HG03175 (cell line): ENCODE data around the gene IFFO2.
A peak's percentile ranks its signal among the peaks of the same experiment; 100 is the strongest.

Experiments
- ATAC-seq: cut with Tn5 transposase; IDR thresholded peaks from one replicate; pipeline ENCODE4 v1.9.1; 2021; ENCODE audit warnings: mild to moderate bottlenecking, moderate library complexity; ENCODE audit not compliant: unreplicated experiment

IFFO2 gene

GRCh38 chr1:18922319-18922726, 34.2 kb downstream of the IFFO2 start:
- ATAC-seq, result no peak

GRCh38 chr1:18921516-18922251, 34.8 kb downstream of the IFFO2 start:
- ATAC-seq, result no peak

GRCh38 chr1:18920931-18921330, 35.5 kb downstream of the IFFO2 start:
- no peak for ATAC-seq

GRCh38 chr1:18919956-18920355, 36.5 kb downstream of the IFFO2 start:
- no peak for ATAC-seq

- ATAC-seq, result no peak
These were observed 37.1 kb downstream of the IFFO2 start for GRCh38 chr1:18919197-18919905.

GRCh38 chr1:18918417-18918816, 38.1 kb downstream of the IFFO2 start:
- no peak for ATAC-seq

GRCh38 chr1:18917071-18917799, 39.2 kb downstream of the IFFO2 start:
- ATAC-seq, result no peak

GRCh38 chr1:18915341-18915740, 41.1 kb downstream of the IFFO2 start:
- ATAC-seq, result no peak

GRCh38 chr1:18913065-18913835, 43.2 kb downstream of the IFFO2 start:
- peak; percentile 74 for ATAC-seq

GRCh38 chr1:18912550-18912949, 43.9 kb downstream of the IFFO2 start:
- ATAC-seq, result no peak

- no peak for ATAC-seq
These were observed 47.3 kb downstream of the IFFO2 start for GRCh38 chr1:18908911-18909771.

- no peak for ATAC-seq
These were observed 48.3 kb downstream of the IFFO2 start for GRCh38 chr1:18907917-18908845.

- no peak for ATAC-seq
These were observed 49.2 kb downstream of the IFFO2 start for GRCh38 chr1:18907021-18907916.

- no peak for ATAC-seq
These were observed 53.2 kb downstream of the IFFO2 start for GRCh38 chr1:18903291-18903756.

GRCh38 chr1:18902523-18903290, 53.8 kb downstream of the IFFO2 start, which contains the start of gene ALDH4A1:
Gene ALDH4A1, minus strand, starts transcription at chr1:18902555. Its CDS starts 32 bp downstream, at chr1:18902523.
- ATAC-seq, result peak; percentile 99

GRCh38 chr1:18901952-18902522, 54.4 kb downstream of the IFFO2 start:
- ATAC-seq, result peak; percentile 1
